Measurements from ENCODE around the gene SELENON. TPM values are rescaled to one million over a fixed set of nuclear protein-coding genes. Genes with fewer than 3 reads are reported as not detected.

The SELENON gene
- total and polyA plus RNA-seq, 2 of the 8 experiments (the other 6 are each of a cell fraction or from before 2014, with no cell fraction given), result 43.0 to 77.6 TPM

DNA sequence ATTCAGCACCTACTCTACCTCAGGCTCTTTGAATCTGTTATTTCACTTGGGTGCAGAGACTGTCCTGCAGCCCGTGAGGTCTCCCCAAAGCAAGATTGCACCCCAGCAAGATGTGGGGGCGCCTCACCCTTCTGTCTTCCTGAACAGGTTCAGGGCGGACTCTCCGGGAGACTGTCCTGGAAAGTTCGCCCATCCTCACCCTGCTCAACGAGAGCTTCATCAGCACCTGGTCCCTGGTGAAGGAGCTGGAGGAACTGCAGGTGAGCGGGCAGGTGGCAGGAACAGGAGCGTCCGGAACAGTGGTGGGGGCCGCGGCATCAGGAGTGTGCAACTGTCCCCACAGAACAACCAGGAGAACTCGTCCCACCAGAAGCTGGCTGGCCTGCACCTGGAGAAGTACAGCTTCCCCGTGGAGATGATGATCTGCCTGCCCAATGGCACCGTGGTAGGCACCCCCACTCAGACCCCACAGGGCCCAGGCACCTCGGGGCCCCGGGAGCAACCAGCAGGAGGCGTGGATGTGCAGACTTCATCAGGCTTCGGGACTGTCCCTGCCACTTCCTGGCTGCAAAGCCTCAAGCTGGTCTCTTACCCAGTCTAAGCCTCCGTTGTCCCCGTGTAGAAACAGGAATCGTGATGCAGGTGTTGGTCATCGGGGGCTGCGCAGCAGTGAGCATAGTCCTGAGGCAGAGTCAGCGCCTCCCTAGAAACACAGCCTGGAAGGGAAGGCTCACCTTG, 13.9 kb downstream of the SELENON start:
- Histone ChIP-seq H3K56ac (replicated peaks; ENCODE audit: insufficient read length, low read depth, low read length) (no peak overlapping the region), H4K91ac (replicated peaks; ENCODE audit: insufficient read length, low read length) (no peak overlapping the region), H3K79me1 (ENCODE audit: low read depth, low read length) (0 out of 2 replicates have a peak, but pooled peaks cover 2% of the 10 kb centered on the region), H3K27ac (ENCODE audit: low read depth, low read length) (no peak overlapping the region), H2AFZ (ENCODE audit: low read length) (no peak overlapping the region), H3K4me2 (ENCODE audit: insufficient read depth in 1 of 2, low read depth in 2 of 2, low read length in 2 of 2) (no peak overlapping the region), H3K23me2 (ENCODE audit: low read depth, low read length) (peaks cover under 1% of the 10 kb centered on the region), H2BK120ac (replicated peaks; ENCODE audit: low read depth, low read length) (no peak overlapping the region), H2BK5ac (ENCODE audit: low read depth, low read length) (no peak overlapping the region), H3K79me2 (ENCODE audit: control insufficient read depth in 1 of 2, insufficient read depth in 2 of 2, low read length in 2 of 2) (no peaks in the 10 kb centered on the region), H4K5ac (ENCODE audit: insufficient read length, low read depth, low read length) (no peak overlapping the region), H4K20me1 (replicated peaks in 1 of 2; ENCODE audit: control insufficient read depth in 1 of 2, insufficient read depth in 2 of 2, low read length in 2 of 2) (peaks cover 2 to 8% of the 10 kb centered on the region in 2 experiments), H3K14ac (ENCODE audit: insufficient read length) (no peak overlapping the region), H3K36me3 (ENCODE audit: control insufficient read depth in 2 of 4, insufficient read depth in 4 of 4, low read length in 3 of 4) (peaks cover 0 to 12% (median 3%) of the 10 kb centered on the region in 4 experiments; a peak in 4 of 8 replicates), H2BK15ac (ENCODE audit: low read length) (no peak overlapping the region), H3K9me3 (ENCODE audit: insufficient read depth in 2 of 2, low read depth in 1 of 2, low read length in 1 of 2) (no peaks in the 10 kb centered on the region), H2AK5ac (ENCODE audit: low read depth, low read length) (no peak overlapping the region), H3K27me3 (replicated peaks in 1 of 4; ENCODE audit: control insufficient read depth in 3 of 4, extremely low read depth in 1 of 4, insufficient read depth in 3 of 4, low read length in 3 of 4) (no peaks in the 10 kb centered on the region), H3K9ac (replicated peaks in 1 of 4; ENCODE audit: extremely low read depth in 1 of 4, low read depth in 3 of 4, low read length in 3 of 4) (no peak overlapping the region), H3K23ac (ENCODE audit: insufficient read length) (no peak overlapping the region), H3K4ac (replicated peaks; ENCODE audit: insufficient read length, low read depth, low read length) (no peak overlapping the region), H2BK12ac (ENCODE audit: low read depth, low read length) (no peak overlapping the region), H3K18ac (ENCODE audit: extremely low read depth, low read length) (no peak overlapping the region), H3K4me3 (ENCODE audit: extremely low read depth in 1 of 4, insufficient read depth in 2 of 4, low read depth in 3 of 4, low read length in 4 of 4) (no peak overlapping the region), H2BK20ac (ENCODE audit: low read length) (no peak overlapping the region), H4K8ac (ENCODE audit: extremely low read depth, insufficient read depth, low read length) (no peak overlapping the region), H3K4me1 (replicated peaks in 1 of 4; ENCODE audit: control insufficient read depth in 3 of 4, insufficient read depth in 4 of 4, low read length in 3 of 4) (peaks cover 7 to 13% (median 8%) of the 10 kb centered on the region in 4 experiments)
- whole genome bisulfite sequencing, 2 experiments (ENCODE audit: extremely low coverage in 1 of 2, insufficient coverage in 1 of 2, insufficient read length in 1 of 2, insufficient replicate concordance in 2 of 2, low coverage in 1 of 2, low lambda C conversion rate in 2 of 2, missing lambda C conversion rate in 1 of 2), result 87% methylated on average over 22 of the region's 24 CpGs; no CpG with 5 or more reads in 1 of the 2 experiments
- ChIA-PET POLR2A (ENCODE audit: partially characterized antibody) (interaction anchor here (0.6 to 1.8 kb wide), 5 partner anchors 12 to 276 kb away, joined by 3 to 6 read pairs (median 3); no protein-coding TSS in a partner anchor), CTCF (ENCODE audit: partially characterized antibody) (interaction anchor here (0.6 to 8.2 kb wide), 7 partner anchors 8 to 260 kb away, joined by 3 to 83 read pairs (median 4); partner anchors contain the start of gene SELENON)
- TF ChIP-seq, protein P1, sequence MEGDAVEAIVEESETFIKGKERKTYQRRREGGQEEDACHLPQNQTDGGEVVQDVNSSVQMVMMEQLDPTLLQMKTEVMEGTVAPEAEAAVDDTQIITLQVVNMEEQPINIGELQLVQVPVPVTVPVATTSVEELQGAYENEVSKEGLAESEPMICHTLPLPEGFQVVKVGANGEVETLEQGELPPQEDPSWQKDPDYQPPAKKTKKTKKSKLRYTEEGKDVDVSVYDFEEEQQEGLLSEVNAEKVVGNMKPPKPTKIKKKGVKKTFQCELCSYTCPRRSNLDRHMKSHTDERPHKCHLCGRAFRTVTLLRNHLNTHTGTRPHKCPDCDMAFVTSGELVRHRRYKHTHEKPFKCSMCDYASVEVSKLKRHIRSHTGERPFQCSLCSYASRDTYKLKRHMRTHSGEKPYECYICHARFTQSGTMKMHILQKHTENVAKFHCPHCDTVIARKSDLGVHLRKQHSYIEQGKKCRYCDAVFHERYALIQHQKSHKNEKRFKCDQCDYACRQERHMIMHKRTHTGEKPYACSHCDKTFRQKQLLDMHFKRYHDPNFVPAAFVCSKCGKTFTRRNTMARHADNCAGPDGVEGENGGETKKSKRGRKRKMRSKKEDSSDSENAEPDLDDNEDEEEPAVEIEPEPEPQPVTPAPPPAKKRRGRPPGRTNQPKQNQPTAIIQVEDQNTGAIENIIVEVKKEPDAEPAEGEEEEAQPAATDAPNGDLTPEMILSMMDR (IDR thresholded peaks at IDR 0.05; ENCODE audit: control extremely low read depth in 1 of 3, insufficient read depth in 1 of 3, low read depth in 1 of 3, low read length in 3 of 3), result peak in 1 of 3 experiments; percentile 0; a peak in 1 of 4 replicates
- TF ChIP-seq SUZ12 (IDR thresholded peaks at IDR 0.05; ENCODE audit: low read length), result no peak
- no peak for TF ChIP-seq KDM5A (IDR thresholded peaks at IDR 0.05; ENCODE audit: low read length)
- DNase-seq (ENCODE audit: low read depth in 1 of 2, low spot score in 2 of 2) (no peak), FAIRE-seq (no peak)

Data from H1 (cell line).